Hepatocyte (in vitro differentiated cells): Measurements from ENCODE around the gene EMSY.

Experiments
- CTCF ChIP-seq: fragments of 200-600 bp; sonication (generic); IDR thresholded peaks from 2 replicates; pipeline ENCODE4 v1.5.1; 2016; ENCODE audit warnings: antibody characterized with exemption, mild to moderate bottlenecking; ENCODE audit not compliant: poor library complexity
- EZH2 ChIP-seq: fragments of 200-600 bp; sonication (generic); IDR thresholded peaks from 2 replicates; pipeline ENCODE4 v1.6.1; 2016; ENCODE audit warnings: antibody characterized with exemption, mild to moderate bottlenecking, borderline replicate concordance
- EZH2phosphoT487 ChIP-seq: fragments of 200-600 bp; sonication (generic); IDR thresholded peaks from one replicate; pipeline ENCODE4 v1.6.1; 2018; ENCODE audit warnings: antibody characterized with exemption, mild to moderate bottlenecking, low read depth, moderate library complexity; ENCODE audit not compliant: unreplicated experiment, severe bottlenecking

- TF ChIP-seq CTCF (no peak), EZH2 (no peak), EZH2phosphoT487 (no peak)
Observed at GRCh38 chr11:76513654-76514034, 68.8 kb downstream of the EMSY start.
